Effector memory CD4-positive, alpha-beta T cell (primary cell): ENCODE measurements around the gene COX7B.
"Not testable (repeated sequence)": the region's sequence is repeated elsewhere in the genome, so short reads cannot be mapped to it uniquely, and the experiment has no call there.

ENCODE experiments used
- DNase-seq, 3 donors: peaks; one replicate each; pipeline ENCODE4 v3.0.0-alpha.2; 2020
- H3K27ac ChIP-seq: 2 replicates; pipeline ENCODE4 v1.7.0; 2013; ENCODE audit warnings: mild to moderate bottlenecking, low read length, moderate library complexity; ENCODE audit not compliant: insufficient read depth, poor library complexity, severe bottlenecking
- H3K27me3 ChIP-seq: replicated peaks from 2 replicates; pipeline ENCODE4 v1.7.0; 2013; ENCODE audit warnings: mild to moderate bottlenecking, low read length; ENCODE audit not compliant: insufficient read depth, control insufficient read depth, poor library complexity, severe bottlenecking
- H3K36me3 ChIP-seq: 2 replicates; pipeline ENCODE4 v1.7.0; 2013; ENCODE audit warnings: mild to moderate bottlenecking, low read length, moderate library complexity; ENCODE audit not compliant: control insufficient read depth, insufficient read depth
- H3K4me1 ChIP-seq: 2 replicates; pipeline ENCODE4 v1.7.0; 2013; ENCODE audit warnings: low read length, mild to moderate bottlenecking; ENCODE audit not compliant: control insufficient read depth, insufficient read depth, poor library complexity, severe bottlenecking
- H3K4me3 ChIP-seq: 2 replicates; pipeline ENCODE4 v1.7.0; 2013; ENCODE audit warnings: low read length, low read depth, mild to moderate bottlenecking; ENCODE audit not compliant: insufficient read depth, poor library complexity, severe bottlenecking
- H3K9me3 ChIP-seq: 2 replicates; pipeline ENCODE4 v1.7.0; 2013; ENCODE audit warnings: mild to moderate bottlenecking, low read length, moderate library complexity; ENCODE audit not compliant: control insufficient read depth

Gene COX7B

DNA sequence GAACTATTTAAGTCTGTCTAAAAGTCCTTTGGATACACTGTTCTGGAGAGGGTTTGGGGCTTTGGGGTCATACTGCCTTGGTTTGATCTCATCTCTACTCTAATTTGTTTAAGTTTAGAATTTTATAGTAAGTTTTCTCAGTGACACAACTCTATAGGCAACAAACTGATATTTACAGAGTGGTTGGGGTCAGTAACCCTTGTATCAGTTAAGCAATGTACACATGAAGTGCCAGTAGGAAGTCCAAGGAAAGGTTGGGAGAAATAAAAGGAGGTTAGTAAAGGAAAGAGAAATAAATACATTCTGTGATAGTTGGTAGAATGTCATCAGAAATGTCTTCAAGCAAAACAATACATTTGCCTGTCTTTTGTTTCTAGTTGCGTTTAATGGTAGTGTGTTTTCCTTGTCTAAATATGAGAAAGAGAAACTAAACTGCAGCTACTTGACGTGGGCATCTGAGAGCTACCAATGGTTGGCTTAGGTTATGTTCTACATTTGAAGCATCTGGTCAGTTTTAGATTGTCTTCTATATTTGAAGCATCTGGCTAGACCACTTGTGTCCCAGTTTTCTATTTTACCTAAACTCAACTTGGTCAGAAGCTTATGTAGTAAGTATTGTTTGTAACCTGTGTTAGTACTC is 18.1 kb downstream of the COX7B start:
- Histone ChIP-seq H3K4me3 (no peak overlapping the region), H3K27ac (no peak overlapping the region)

DNA sequence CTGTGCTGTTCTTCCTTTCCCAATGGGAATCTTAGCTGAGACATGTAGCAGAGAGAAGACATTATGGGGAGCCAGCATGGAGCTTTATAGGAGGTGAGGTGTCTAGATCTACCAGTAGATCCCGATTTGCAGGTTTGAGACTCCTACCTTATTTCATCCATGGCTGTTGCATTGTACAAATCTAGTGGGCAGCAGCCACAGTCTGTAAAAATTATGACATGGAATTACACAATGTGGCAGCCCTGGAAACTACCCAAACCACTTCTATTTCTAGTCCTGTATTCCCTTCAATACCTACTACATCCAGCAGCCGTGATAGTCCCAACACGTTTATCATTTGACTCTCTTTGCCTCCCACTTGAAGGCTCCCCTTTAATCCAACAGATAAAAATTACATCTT is 19.3 kb downstream of the COX7B start:
- Histone ChIP-seq H3K9me3 (no peaks in the 10 kb centered on the region), H3K36me3 (no peaks in the 10 kb centered on the region), H3K27me3 (no peaks in the 10 kb centered on the region), H3K4me3 (no peak overlapping the region), H3K4me1 (no peaks in the 10 kb centered on the region), H3K27ac (no peak overlapping the region)
- DNase-seq, result no peak

More for the DNA sequence above, 18.1 kb downstream of the COX7B start:
- no peaks in the 10 kb centered on the region for H3K27me3 ChIP-seq
- no peak for DNase-seq
- no peaks in the 10 kb centered on the region for H3K4me1 ChIP-seq
- H3K36me3 ChIP-seq, result no peaks in the 10 kb centered on the region
- H3K9me3 ChIP-seq, result no peaks in the 10 kb centered on the region

DNA sequence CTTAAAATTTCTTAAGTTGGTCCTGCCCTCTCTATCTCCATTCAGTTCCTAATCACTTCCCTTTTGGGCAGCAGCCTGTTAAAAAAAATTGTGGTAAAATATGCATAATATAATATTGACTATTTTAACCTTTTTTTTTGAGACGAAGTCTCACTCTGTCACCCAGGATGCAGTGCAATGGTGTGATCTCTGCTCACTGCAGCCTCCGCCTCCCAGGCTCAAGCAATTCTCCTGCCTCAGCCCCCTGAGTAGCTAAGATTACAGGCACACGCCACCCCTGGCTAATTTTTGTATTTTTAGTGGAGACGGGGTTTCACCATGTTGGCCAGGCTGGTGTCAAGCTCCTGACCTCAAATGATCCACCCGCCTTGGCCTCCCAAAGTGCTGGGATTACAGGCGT is 20.1 kb downstream of the COX7B start:
- not testable (repeated sequence) for H3K4me1 ChIP-seq, H3K36me3 ChIP-seq, H3K27me3 ChIP-seq, DNase-seq, H3K9me3 ChIP-seq, H3K4me3 ChIP-seq, H3K27ac ChIP-seq

DNA sequence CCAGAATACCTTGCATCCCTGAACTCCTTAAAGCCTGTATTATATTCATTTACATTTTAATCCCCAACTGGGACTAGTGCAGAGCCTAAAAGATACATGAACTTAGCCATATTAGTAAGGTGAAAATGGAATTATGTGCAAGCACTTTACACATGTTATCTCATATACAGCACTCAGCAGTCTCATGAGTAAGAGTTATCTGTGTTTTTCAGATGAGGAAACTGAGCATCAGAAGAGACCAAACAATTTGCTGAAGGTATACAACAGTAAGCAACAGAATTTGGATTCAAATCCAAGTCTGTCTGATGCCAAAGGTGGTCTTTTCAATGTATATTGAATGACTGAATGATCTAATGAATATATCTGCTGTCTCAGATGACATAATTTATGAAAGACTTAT is 23.5 kb downstream of the COX7B start:
- H3K36me3 ChIP-seq, result no peaks in the 10 kb centered on the region
- no peak overlapping the region for H3K27ac ChIP-seq
- H3K4me3 ChIP-seq, result no peak overlapping the region
- no peaks in the 10 kb centered on the region for H3K27me3 ChIP-seq
- DNase-seq, result no peak
- H3K9me3 ChIP-seq, result no peaks in the 10 kb centered on the region
- H3K4me1 ChIP-seq, result no peaks in the 10 kb centered on the region

DNA sequence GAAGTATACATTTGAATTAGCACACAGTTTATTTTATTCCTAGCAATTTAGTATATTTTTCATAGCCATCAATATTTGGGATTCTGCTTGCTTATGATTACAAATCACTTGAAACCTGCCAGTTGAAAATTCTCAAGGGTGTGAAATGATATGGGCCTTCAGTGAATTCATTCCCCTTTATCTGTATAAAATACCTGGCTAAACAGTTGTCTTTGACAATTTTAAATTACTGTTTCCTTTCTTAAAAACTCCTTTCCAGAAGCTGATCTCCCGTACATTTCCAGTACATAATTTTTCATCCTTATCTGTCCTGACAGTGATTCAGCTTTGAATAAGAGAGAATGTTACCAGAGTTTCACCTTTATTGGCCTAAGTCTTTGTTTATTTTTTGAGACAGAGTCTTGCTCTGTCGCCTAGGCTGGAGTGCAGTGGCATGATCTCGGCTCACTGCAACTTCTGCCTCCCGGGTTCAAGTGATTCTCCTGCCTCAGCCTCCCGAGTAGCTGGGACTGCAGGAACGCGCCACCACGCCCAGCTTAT is 25.1 kb downstream of the COX7B start:
- Histone ChIP-seq H3K4me1 (no peaks in the 10 kb centered on the region), H3K9me3 (no peaks in the 10 kb centered on the region), H3K4me3 (no peak overlapping the region), H3K36me3 (no peaks in the 10 kb centered on the region), H3K27ac (no peak overlapping the region), H3K27me3 (no peaks in the 10 kb centered on the region)
- DNase-seq, result no peak

DNA sequence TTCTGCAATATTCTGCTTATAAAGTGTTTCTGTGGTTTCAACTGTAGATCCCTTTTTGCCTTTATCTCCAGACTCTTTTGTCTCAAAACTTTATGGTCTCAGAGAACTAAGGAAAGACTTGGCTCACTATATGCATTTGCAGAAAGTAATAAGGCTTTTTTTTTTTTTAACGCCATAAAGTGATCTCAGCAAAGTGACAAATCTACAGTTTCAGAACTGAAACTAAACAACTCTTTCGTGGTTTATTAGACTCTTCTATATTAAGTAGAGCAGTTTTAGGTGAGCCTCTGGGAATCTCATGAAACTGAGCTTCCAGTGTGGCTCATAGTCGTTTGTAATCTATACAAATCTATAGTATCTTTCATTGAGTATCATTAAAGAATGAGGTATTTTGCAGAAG is 26.5 kb downstream of the COX7B start:
- H3K4me3 ChIP-seq, result no peak overlapping the region
- no peaks in the 10 kb centered on the region for H3K4me1 ChIP-seq
- DNase-seq, result no peak
- no peak overlapping the region for H3K27ac ChIP-seq
- H3K27me3 ChIP-seq, result no peaks in the 10 kb centered on the region
- H3K36me3 ChIP-seq, result no peaks in the 10 kb centered on the region
- no peaks in the 10 kb centered on the region for H3K9me3 ChIP-seq

DNA sequence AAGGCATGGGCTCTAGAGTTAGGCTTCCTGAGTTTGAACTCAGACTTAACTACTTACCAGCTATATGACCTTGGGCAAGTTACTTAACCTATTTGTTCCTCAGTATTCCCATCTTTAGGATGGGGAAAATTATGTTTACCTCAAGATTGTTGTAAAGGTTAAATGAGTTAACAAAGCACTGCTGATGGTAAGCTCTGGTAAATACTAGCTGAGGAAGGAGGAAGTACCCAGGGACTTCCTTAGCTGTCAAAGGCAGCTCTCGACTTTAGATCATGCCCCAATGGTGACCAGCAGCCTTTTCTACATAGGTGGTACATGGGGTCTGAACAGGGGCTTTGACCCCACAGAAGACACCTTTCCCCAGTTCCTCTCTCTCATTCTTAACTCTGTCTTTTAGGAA is 31.3 kb downstream of the COX7B start:
- Histone ChIP-seq H3K27ac (no peak overlapping the region), H3K4me1 (no peaks in the 10 kb centered on the region), H3K4me3 (no peak overlapping the region), H3K27me3 (no peaks in the 10 kb centered on the region), H3K9me3 (no peaks in the 10 kb centered on the region), H3K36me3 (no peaks in the 10 kb centered on the region)
- no peak for DNase-seq

DNA sequence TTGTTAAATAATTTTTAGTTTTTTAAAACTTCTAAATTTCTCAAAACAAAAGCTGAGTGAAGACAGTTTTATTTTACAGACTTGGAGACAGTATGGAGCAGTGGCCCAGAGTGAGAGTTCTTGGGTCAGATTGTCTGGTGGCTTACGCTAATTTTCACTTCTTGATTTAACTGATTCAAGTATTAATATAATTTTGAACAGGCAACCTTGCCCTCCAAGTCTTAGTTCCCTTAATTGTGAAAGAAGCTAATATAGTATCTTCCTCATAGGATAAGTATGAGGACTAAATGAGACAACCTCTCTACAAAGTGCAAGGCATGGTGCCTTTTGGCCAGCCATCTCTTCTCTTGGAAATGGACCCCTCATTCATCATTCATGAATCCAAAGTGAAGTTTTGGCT is 36.6 kb downstream of the COX7B start:
- H3K4me1 ChIP-seq, result no peaks in the 10 kb centered on the region
- H3K4me3 ChIP-seq, result no peak overlapping the region
- H3K27me3 ChIP-seq, result no peaks in the 10 kb centered on the region
- no peak overlapping the region for H3K27ac ChIP-seq
- no peak for DNase-seq
- H3K36me3 ChIP-seq, result no peaks in the 10 kb centered on the region
- H3K9me3 ChIP-seq, result no peaks in the 10 kb centered on the region

DNA sequence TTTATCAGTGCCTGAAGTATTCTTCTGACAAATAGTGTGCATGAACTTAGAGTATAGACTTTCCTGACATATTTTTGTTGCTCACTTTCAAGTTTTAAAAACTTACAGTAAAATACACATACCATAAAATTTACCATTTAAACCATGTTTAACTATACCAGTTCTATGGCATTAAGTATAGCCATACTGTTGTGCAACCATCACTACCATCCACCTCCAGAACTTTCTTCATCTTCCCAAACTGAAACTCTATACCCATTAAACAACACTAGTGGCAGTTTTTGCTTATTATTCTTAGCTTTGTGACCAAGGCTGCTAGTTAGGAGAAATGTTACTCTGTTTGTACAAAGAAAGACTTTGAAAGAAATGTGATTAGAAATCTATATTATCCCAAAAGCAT is 37.0 kb downstream of the COX7B start:
- no peaks in the 10 kb centered on the region for H3K36me3 ChIP-seq
- H3K4me3 ChIP-seq, result no peak overlapping the region
- H3K27me3 ChIP-seq, result no peaks in the 10 kb centered on the region
- no peak for DNase-seq
- no peaks in the 10 kb centered on the region for H3K4me1 ChIP-seq
- H3K27ac ChIP-seq, result no peak overlapping the region
- H3K9me3 ChIP-seq, result no peaks in the 10 kb centered on the region

DNA sequence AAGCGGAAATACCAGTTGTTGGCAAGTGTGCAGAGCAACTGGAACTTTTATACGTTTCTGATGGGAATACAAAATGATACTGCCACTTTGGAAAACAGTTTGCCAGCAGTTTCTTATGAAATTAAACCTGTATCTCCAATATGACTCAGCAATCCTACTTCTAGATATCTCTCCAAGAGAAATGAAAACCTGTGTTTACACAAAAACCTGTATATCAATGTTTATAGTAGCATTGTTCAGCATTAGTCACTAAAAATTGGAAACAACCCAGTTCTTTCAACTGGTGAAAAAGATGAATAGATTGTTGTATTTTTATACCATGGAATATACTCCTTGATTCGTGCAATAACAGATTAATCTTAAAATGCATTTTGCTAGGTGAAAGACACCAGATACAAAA is 38.0 kb downstream of the COX7B start:
- DNase-seq, result no peak
- Histone ChIP-seq H3K9me3 (no peaks in the 10 kb centered on the region), H3K4me3 (no peak overlapping the region), H3K36me3 (no peaks in the 10 kb centered on the region), H3K4me1 (no peaks in the 10 kb centered on the region), H3K27me3 (no peaks in the 10 kb centered on the region), H3K27ac (no peak overlapping the region)
